PFSK-1 (cell line): ENCODE results near the gene DUSP8.

Experiments
- POLR2AphosphoS5 ChIP-seq: IDR thresholded peaks from 2 replicates; pipeline ENCODE4 v1.6.1; 2012; ENCODE audit warnings: low read depth, mild to moderate bottlenecking, control low read depth, low read length, moderate library complexity
- TAF1 ChIP-seq: IDR thresholded peaks from 2 replicates; pipeline ENCODE4 v1.6.1; 2012; ENCODE audit warnings: low read length, control low read depth, borderline replicate concordance; ENCODE audit not compliant: insufficient read depth
- TF ChIP-seq, protein P1 (sequence below), 2 experiments: IDR thresholded peaks; 2 replicates each; pipeline versions ENCODE4 v1.6.1 to v1.8.0; 2011 to 2012; ENCODE audit warnings: low read depth in 2 of 2, low read length in 2 of 2, control low read depth in 1 of 2, inconsistent platforms in 1 of 2, mild to moderate bottlenecking in 1 of 2, moderate library complexity in 1 of 2; ENCODE audit not compliant: insufficient read depth in 1 of 2

DNA sequence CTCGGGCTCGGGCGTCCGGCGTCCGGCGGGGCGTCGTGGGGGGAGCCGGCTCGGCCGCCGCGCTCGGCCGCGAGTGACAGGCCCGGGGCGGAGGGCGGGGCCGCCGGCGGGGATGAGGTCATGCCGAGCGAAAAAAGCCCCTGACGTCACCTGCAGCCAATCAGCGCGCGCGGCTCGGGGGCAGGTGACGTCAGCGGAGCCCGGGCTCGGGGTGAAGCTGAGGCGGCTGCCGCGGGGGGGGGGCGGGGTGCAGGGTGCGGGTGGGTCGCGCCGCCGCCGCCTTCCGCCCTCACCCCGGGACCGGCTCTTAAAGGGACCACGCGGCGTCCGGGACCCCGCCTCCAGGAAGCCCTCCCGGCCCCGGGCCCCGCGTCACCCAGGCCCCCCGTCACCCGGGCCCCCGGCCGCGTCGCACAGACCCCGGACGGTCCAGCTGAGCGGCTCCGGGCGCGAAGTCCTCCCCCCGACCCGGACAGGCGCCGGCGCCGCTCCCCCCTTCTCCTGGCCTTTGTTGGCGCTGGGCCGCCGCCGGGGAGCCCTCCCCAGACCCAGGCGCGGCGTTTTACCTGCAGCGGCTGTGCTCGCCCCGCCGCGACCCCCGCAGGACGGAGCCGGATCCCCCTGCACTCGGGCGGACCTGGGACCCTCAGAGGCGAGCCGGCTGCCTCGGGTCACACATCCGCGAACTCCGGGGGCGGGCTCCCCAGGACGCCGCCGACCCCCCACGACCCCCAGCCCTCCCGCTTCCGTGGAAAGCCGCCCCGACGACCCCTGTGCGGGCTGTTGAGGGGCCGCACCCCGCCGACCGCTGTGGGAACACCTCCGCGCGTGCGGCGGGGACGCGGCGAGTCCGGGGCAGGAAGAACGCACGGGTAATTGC, at the start of gene DUSP8:
- TF ChIP-seq POLR2AphosphoS5, result no peak
- TF ChIP-seq, protein P1, sequence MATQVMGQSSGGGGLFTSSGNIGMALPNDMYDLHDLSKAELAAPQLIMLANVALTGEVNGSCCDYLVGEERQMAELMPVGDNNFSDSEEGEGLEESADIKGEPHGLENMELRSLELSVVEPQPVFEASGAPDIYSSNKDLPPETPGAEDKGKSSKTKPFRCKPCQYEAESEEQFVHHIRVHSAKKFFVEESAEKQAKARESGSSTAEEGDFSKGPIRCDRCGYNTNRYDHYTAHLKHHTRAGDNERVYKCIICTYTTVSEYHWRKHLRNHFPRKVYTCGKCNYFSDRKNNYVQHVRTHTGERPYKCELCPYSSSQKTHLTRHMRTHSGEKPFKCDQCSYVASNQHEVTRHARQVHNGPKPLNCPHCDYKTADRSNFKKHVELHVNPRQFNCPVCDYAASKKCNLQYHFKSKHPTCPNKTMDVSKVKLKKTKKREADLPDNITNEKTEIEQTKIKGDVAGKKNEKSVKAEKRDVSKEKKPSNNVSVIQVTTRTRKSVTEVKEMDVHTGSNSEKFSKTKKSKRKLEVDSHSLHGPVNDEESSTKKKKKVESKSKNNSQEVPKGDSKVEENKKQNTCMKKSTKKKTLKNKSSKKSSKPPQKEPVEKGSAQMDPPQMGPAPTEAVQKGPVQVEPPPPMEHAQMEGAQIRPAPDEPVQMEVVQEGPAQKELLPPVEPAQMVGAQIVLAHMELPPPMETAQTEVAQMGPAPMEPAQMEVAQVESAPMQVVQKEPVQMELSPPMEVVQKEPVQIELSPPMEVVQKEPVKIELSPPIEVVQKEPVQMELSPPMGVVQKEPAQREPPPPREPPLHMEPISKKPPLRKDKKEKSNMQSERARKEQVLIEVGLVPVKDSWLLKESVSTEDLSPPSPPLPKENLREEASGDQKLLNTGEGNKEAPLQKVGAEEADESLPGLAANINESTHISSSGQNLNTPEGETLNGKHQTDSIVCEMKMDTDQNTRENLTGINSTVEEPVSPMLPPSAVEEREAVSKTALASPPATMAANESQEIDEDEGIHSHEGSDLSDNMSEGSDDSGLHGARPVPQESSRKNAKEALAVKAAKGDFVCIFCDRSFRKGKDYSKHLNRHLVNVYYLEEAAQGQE (IDR thresholded peaks at IDR 0.05; ENCODE audit: insufficient read depth in 1 of 2, low read depth in 2 of 2, low read length in 2 of 2), result no peak
- no peak for TF ChIP-seq TAF1
